ENCODE results near the gene LMX1A.

LMX1A gene

DNA sequence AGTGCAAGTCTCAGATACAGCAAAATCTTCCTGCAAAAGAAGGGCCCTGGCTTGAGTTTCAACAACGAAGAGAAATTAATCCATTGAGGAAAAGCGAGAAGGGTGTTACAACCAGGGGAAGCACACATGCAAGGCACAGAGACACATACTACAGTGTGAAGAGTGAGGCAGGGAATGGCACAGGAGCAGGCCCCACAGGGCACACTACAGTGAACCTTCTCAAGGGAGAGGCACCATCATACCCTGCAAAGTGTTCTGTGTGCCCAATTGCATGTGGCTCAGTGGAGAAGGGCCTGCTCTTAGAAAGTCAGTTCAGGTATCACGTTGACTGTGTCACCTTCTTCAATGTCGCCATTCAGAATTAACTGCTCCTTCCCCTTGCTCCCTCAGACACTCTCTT lies 60.3 kb downstream of the LMX1A start:
- H3K9me3 ChIP-seq (ENCODE audit: low read length): no peaks in the 10 kb centered on the region

GRCh38 chr1:165290148-165290547 lies 66.4 kb downstream of the LMX1A start:
- no peak overlapping the region for H3K4me3 ChIP-seq (ENCODE audit: low read length)
- peaks cover 7% of the 10 kb centered on the region for H3K27me3 ChIP-seq (ENCODE audit: insufficient read depth, low read length)
- H3K36me3 ChIP-seq (ENCODE audit: insufficient read depth, low read length): no peaks in the 10 kb centered on the region
- no peaks in the 10 kb centered on the region for H3K9me3 ChIP-seq (ENCODE audit: low read length)
- no peaks in the 10 kb centered on the region for H3K4me1 ChIP-seq (ENCODE audit: insufficient read depth, low read length)
- H2AFZ ChIP-seq (ENCODE audit: low read depth, low read length): no peak overlapping the region

More for the DNA sequence above, 60.3 kb downstream of the LMX1A start:
- Histone ChIP-seq H3K4me1 (ENCODE audit: insufficient read depth, low read length) (no peaks in the 10 kb centered on the region), H2AFZ (ENCODE audit: low read depth, low read length) (no peak overlapping the region), H3K4me3 (ENCODE audit: low read length) (no peak overlapping the region), H3K27me3 (ENCODE audit: insufficient read depth, low read length) (peaks cover 4% of the 10 kb centered on the region), H3K36me3 (ENCODE audit: insufficient read depth, low read length) (no peaks in the 10 kb centered on the region)

DNA sequence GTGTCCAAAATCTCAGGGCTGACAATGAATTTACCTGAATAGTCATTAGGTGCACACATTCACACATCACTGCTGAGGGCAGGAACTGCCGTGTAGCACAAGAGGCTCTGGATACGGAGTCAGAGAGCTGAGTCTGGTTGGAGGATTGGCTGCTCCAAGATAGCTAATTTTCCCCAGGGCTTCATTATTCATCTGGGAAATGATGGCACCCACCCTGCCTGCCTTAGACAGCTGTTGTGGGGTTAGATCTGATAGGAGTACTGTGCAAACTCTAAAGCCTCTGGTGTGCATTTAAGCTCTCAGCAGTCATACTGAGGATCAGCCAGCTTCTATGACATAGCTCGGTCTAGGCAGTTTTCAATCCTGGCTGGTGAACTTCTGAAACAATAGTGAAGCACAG lies 67.0 kb downstream of the LMX1A start:
- no peaks in the 10 kb centered on the region for H3K9me3 ChIP-seq (ENCODE audit: low read length)

DNA sequence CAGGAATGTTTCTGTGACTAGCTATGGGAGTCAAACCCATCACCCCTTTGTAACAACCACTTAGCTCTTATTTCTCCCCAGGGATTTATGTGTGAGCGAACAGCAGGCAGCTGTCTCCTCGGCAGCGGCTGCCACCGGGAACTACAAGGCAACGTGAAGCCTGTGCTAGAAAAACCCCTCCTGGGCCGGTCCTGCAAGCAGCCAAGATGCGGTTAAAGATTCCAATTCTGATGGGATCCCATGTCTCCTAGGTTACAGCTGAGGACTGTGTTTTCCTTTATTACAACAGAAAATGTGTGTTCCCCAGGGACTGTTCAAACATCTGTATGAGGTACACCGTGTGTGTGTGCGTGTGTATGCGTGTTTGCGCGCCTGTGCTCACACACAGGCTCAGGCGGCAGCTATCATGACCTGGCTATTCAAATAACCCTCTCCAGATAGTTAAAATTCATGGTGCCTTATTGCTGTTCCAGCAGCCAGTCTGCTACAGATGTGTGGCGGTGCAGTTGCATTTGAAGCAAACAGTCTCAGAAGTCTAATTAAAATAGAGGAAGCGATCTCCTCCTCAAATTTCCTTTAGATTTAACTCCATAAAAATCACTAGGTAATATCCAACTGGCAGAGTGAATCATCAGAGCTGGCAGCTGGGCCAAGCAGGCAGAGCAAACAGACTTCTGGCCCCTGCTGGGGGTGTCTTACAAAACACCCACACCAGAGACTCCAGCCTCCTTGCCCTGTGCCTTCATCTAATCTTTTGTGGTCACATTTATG lies 68.0 kb downstream of the LMX1A start:
- Histone ChIP-seq H3K9me3 (ENCODE audit: low read length) (no peaks in the 10 kb centered on the region), H2AFZ (ENCODE audit: low read depth, low read length) (no peak overlapping the region), H3K36me3 (ENCODE audit: insufficient read depth, low read length) (no peaks in the 10 kb centered on the region), H3K4me3 (ENCODE audit: low read length) (no peak overlapping the region), H3K4me1 (ENCODE audit: insufficient read depth, low read length) (no peaks in the 10 kb centered on the region), H3K27me3 (ENCODE audit: insufficient read depth, low read length) (peaks cover 7% of the 10 kb centered on the region)

More for the DNA sequence above, 67.0 kb downstream of the LMX1A start:
- Histone ChIP-seq H3K36me3 (ENCODE audit: insufficient read depth, low read length) (no peaks in the 10 kb centered on the region), H3K27me3 (ENCODE audit: insufficient read depth, low read length) (peaks cover 7% of the 10 kb centered on the region), H3K4me3 (ENCODE audit: low read length) (no peak overlapping the region), H3K4me1 (ENCODE audit: insufficient read depth, low read length) (no peaks in the 10 kb centered on the region), H2AFZ (ENCODE audit: low read depth, low read length) (no peak overlapping the region)

GRCh38 chr1:165287781-165288180 lies 68.7 kb downstream of the LMX1A start:
- no peaks in the 10 kb centered on the region for H3K9me3 ChIP-seq (ENCODE audit: low read length)
- no peaks in the 10 kb centered on the region for H3K4me1 ChIP-seq (ENCODE audit: insufficient read depth, low read length)
- H3K4me3 ChIP-seq (ENCODE audit: low read length): no peak overlapping the region
- H3K36me3 ChIP-seq (ENCODE audit: insufficient read depth, low read length): no peaks in the 10 kb centered on the region
- peaks cover 7% of the 10 kb centered on the region for H3K27me3 ChIP-seq (ENCODE audit: insufficient read depth, low read length)
- H2AFZ ChIP-seq (ENCODE audit: low read depth, low read length): no peak overlapping the region

- H3K9me3 ChIP-seq (ENCODE audit: low read length): no peaks in the 10 kb centered on the region
- no peak overlapping the region for H2AFZ ChIP-seq (ENCODE audit: low read depth, low read length)
- H3K4me3 ChIP-seq (ENCODE audit: low read length): no peak overlapping the region
- H3K4me1 ChIP-seq (ENCODE audit: insufficient read depth, low read length): no peaks in the 10 kb centered on the region
- peaks cover 7% of the 10 kb centered on the region for H3K27me3 ChIP-seq (ENCODE audit: insufficient read depth, low read length)
- H3K36me3 ChIP-seq (ENCODE audit: insufficient read depth, low read length): no peaks in the 10 kb centered on the region
Observed at GRCh38 chr1:165287329-165287728, 69.2 kb downstream of the LMX1A start.

DNA sequence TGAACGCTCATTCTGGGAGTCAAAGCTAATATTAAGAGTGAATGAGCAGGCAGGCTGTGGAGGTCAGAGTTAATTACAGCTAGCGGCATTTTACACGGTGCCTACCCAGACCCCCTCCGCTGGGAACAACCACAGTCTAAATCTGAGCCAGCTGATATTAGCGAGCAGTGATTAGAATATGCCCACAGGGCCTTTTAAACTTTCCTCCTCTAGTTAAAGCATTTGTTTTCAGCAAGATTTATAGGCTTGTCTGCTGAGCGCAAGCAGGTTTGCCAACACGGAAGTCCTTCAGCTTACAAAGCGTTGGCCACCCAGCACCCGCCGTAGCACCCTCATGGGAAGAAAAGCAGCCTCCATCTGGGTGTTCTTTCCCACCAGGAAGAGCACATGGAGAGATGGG lies 72.1 kb downstream of the LMX1A start:
- H3K9me3 ChIP-seq (ENCODE audit: low read length): no peaks in the 10 kb centered on the region
- H2AFZ ChIP-seq (ENCODE audit: low read depth, low read length): no peak overlapping the region
- H3K4me1 ChIP-seq (ENCODE audit: insufficient read depth, low read length): no peaks in the 10 kb centered on the region
- H3K36me3 ChIP-seq (ENCODE audit: insufficient read depth, low read length): no peaks in the 10 kb centered on the region
- H3K27me3 ChIP-seq (ENCODE audit: insufficient read depth, low read length): peaks cover 7% of the 10 kb centered on the region
- H3K4me3 ChIP-seq (ENCODE audit: low read length): no peak overlapping the region

DNA sequence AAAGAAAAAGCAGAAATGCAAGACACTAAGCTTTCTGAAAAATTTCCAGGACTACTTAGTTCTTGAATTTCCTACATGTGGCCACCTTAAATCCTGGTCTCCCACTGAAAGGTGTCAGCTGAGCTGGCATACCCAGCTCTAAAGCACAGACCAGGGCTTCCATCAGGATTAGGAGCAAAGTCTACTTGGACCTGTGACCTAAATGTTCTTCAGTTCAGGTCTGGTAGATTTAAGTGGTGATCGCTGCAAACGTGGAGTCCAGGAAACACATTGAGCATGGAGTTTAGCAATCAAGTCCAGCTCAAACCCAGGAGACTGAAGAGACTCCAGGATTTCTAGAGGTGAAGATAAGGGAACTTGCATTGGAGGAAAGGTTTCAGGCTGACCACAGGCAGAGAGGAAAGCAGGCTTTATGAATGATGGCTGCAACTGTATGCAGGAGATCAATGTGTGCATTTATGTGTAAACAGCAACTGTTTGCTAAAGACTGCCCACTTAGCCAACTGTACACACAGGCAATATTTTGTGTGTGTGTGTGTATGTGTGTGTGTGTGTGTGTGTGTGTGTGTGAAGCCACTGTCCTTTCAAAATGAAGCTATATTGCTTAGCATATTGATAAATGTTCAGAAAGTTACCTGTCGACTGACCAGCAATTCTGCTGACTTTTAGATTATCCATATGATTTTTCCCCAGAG lies 75.2 kb downstream of the LMX1A start:
- H3K9me3 ChIP-seq (ENCODE audit: low read length): no peaks in the 10 kb centered on the region
- no peaks in the 10 kb centered on the region for H3K36me3 ChIP-seq (ENCODE audit: insufficient read depth, low read length)
- no peaks in the 10 kb centered on the region for H3K4me1 ChIP-seq (ENCODE audit: insufficient read depth, low read length)
- H3K4me3 ChIP-seq (ENCODE audit: low read length): no peak overlapping the region
- H2AFZ ChIP-seq (ENCODE audit: low read depth, low read length): no peak overlapping the region
- peaks cover 6% of the 10 kb centered on the region for H3K27me3 ChIP-seq (ENCODE audit: insufficient read depth, low read length)

DNA sequence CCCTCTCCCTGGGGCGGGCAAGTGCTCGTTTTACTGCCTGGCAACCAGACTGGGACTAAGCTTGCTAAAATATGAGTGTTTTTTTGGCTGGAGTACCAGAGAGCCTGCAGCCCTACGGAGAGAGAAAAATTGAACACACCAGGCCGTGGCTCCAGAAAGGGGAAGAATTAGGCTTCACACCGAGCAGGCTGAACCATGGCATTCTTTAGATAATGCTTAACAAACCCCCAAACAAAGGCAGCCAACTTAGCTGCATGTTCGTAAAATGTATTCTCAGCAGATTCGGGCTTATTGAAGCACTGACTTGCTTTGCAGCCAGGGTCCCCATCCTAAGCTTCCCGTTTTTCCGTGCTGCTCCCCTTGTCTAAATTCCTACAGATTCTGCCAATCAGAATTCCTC lies 76.6 kb downstream of the LMX1A start:
- Histone ChIP-seq H3K9me3 (ENCODE audit: low read length) (no peaks in the 10 kb centered on the region), H3K4me3 (ENCODE audit: low read length) (no peak overlapping the region), H3K27me3 (ENCODE audit: insufficient read depth, low read length) (peaks cover 6% of the 10 kb centered on the region), H3K36me3 (ENCODE audit: insufficient read depth, low read length) (no peaks in the 10 kb centered on the region), H3K4me1 (ENCODE audit: insufficient read depth, low read length) (no peaks in the 10 kb centered on the region), H2AFZ (ENCODE audit: low read depth, low read length) (no peak overlapping the region)

DNA sequence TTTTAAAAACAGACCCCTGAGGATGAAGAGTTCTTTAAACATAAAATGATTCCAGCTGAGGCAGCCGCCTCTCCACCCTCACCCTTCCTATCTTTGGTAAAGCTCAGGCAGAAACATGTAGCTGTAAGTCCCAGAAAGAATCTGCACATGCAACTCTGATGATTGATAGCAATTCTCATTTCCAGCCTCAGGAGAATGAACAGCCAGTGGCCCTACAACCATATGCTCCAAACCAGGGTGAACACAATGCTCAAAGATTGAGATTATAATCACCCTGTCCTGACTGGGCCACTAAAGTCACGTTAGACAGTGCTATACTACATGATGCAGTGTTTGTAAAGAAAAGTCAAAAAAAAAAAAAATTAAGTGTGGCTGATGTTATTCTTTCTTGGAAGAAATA lies 80.2 kb downstream of the LMX1A start:
- Histone ChIP-seq H2AFZ (ENCODE audit: low read depth, low read length) (no peak overlapping the region), H3K27me3 (ENCODE audit: insufficient read depth, low read length) (peaks cover 6% of the 10 kb centered on the region), H3K9me3 (ENCODE audit: low read length) (no peaks in the 10 kb centered on the region), H3K36me3 (ENCODE audit: insufficient read depth, low read length) (no peaks in the 10 kb centered on the region), H3K4me3 (ENCODE audit: low read length) (no peak overlapping the region), H3K4me1 (ENCODE audit: insufficient read depth, low read length) (no peaks in the 10 kb centered on the region)

- no peaks in the 10 kb centered on the region for H3K9me3 ChIP-seq (ENCODE audit: low read length)
- no peak overlapping the region for H3K4me3 ChIP-seq (ENCODE audit: low read length)
- no peaks in the 10 kb centered on the region for H3K36me3 ChIP-seq (ENCODE audit: insufficient read depth, low read length)
- H2AFZ ChIP-seq (ENCODE audit: low read depth, low read length): no peak overlapping the region
- no peaks in the 10 kb centered on the region for H3K4me1 ChIP-seq (ENCODE audit: insufficient read depth, low read length)
- H3K27me3 ChIP-seq (ENCODE audit: insufficient read depth, low read length): no peaks in the 10 kb centered on the region
Observed at GRCh38 chr1:165265196-165265838, 91.2 kb downstream of the LMX1A start.

DNA sequence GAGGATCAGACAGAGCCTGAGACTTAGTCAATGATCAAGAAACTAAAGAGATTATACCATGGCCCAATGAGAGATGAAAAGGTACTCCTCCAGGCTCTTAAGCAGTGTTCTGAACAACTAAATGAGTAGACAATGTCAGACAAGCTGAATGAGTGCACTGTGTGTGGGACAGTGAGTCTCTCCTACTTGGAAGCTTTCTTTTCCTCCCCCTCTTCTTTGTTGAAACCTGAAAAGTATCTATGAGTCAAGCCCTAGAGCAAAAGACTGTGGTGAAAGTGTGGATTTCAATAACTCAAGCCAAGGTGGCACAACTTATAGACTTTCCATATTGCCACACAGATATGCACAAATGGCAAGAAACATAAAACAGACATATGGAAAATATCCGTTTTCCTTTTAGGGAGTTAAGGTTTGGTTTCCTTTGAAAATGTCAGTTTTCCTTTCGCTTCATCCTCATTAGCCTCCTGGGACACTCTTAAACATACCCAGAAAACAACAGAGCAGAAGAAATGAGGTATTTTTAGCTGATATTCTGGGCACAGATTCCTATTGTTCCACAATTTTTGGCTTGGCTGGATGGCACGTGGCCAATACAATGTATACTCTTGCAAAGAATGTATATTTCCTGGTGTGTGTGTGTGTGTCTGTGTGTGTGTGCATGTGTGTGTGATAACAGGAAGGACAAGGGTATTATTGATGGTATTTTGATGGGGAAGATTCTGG lies 96.6 kb downstream of the LMX1A start:
- H2AFZ ChIP-seq (ENCODE audit: low read depth, low read length): no peak overlapping the region
- no peaks in the 10 kb centered on the region for H3K9me3 ChIP-seq (ENCODE audit: low read length)
- H3K4me1 ChIP-seq (ENCODE audit: insufficient read depth, low read length): no peaks in the 10 kb centered on the region
- H3K27me3 ChIP-seq (ENCODE audit: insufficient read depth, low read length): no peaks in the 10 kb centered on the region
- no peak overlapping the region for H3K4me3 ChIP-seq (ENCODE audit: low read length)
- H3K36me3 ChIP-seq (ENCODE audit: insufficient read depth, low read length): no peaks in the 10 kb centered on the region

DNA sequence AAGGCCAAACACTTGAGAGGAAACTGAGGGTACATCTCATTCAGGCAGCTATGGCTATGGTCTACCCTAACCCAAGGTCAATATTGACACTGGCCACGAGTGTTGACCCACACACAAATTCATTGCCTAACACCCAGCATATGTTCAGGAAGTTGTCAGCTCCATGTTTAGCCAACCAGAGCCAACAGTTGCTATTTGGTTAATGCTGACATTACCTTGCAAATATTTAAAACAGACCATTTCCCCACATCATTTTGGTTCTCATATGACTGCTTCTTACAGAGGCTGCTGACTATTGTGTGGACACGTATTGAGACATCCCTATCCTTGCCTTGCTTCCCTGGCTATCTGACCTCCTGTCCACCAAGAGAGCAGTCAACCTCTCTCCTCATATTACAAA lies 97.3 kb downstream of the LMX1A start:
- Histone ChIP-seq H3K4me1 (ENCODE audit: insufficient read depth, low read length) (no peaks in the 10 kb centered on the region), H3K36me3 (ENCODE audit: insufficient read depth, low read length) (no peaks in the 10 kb centered on the region), H3K4me3 (ENCODE audit: low read length) (no peak overlapping the region), H2AFZ (ENCODE audit: low read depth, low read length) (no peak overlapping the region), H3K9me3 (ENCODE audit: low read length) (no peaks in the 10 kb centered on the region), H3K27me3 (ENCODE audit: insufficient read depth, low read length) (no peaks in the 10 kb centered on the region)
